IMR-90 (cell line): Measurements from ENCODE around the gene MRM2. TPM values are rescaled to one million over a fixed set of nuclear protein-coding genes. Genes with fewer than 3 reads are reported as not detected.

Source experiments
- ATAC-seq: fragments of 200-7000 bp; cut with Tn5 transposase; 2 replicates; pipeline ENCODE4 v1.9.1; 2020; ENCODE audit warnings: low read depth, mild to moderate bottlenecking, moderate library complexity
- BruUV-seq: library from RNA; stranded (reverse); fragments of 400-500 nt; replicated peaks from 2 replicates; lab custom pipeline; 2021; lab: Mats Ljungman, UMichigan
- CTCF ChIA-PET: fragments of 300-600 bp; formaldehyde crosslinking; extraction: SDS; loops from one replicate; lab custom pipeline; 2021; ENCODE audit warnings: antibody characterized with exemption; lab: Yijun Ruan, JAX
- POLR2A ChIA-PET: fragments of 300-600 bp; sonication (Branson Sonifier 250); formaldehyde crosslinking; loops from one replicate; lab custom pipeline; 2022; ENCODE audit warnings: antibody characterized with exemption; ENCODE audit not compliant: unreplicated experiment; lab: Charles Lee
- DNase-seq: peaks from one replicate; pipeline ENCODE4 v3.0.0; 2013
- H2AFZ ChIP-seq: replicated peaks from 2 replicates; pipeline ENCODE3; 2013; ENCODE audit warnings: low read length, mild to moderate bottlenecking; ENCODE audit not compliant: poor library complexity
- H2AK5ac ChIP-seq: 2 replicates; pipeline ENCODE4 v1.6.1; 2013; ENCODE audit warnings: low read depth, low read length, inconsistent platforms
- H2AK9ac ChIP-seq: replicated peaks from 2 replicates; pipeline ENCODE3; 2013; ENCODE audit warnings: mild to moderate bottlenecking, low read depth, low read length, moderate library complexity; ENCODE audit not compliant: poor library complexity
- H2BK120ac ChIP-seq: 2 replicates; pipeline ENCODE4 v1.6.1; 2013; ENCODE audit warnings: low read depth, low read length, inconsistent platforms
- H2BK15ac ChIP-seq: 3 replicates; pipeline ENCODE4 v1.6.1; 2013; ENCODE audit warnings: low read depth, low read length, inconsistent platforms
- H2BK20ac ChIP-seq: 2 replicates; pipeline ENCODE4 v1.6.1; 2013; ENCODE audit warnings: low read depth, mild to moderate bottlenecking, inconsistent platforms, low read length, moderate library complexity
- H2BK5ac ChIP-seq: 2 replicates; pipeline ENCODE4 v1.6.1; 2013; ENCODE audit warnings: mild to moderate bottlenecking, low read depth, low read length, inconsistent platforms; ENCODE audit not compliant: poor library complexity, severe bottlenecking
- H3K14ac ChIP-seq: replicated peaks from 2 replicates; pipeline ENCODE4 v1.6.1; 2013; ENCODE audit warnings: low read depth, low read length, inconsistent platforms
- H3K18ac ChIP-seq: 2 replicates; pipeline ENCODE4 v1.6.1; 2013; ENCODE audit warnings: low read depth, low read length, control low read depth
- H3K23ac ChIP-seq: 2 replicates; pipeline ENCODE4 v1.6.1; 2013; ENCODE audit warnings: low read depth, low read length, inconsistent platforms
- H3K27ac ChIP-seq: 2 replicates; pipeline ENCODE4 v1.5.1; 2013; ENCODE audit warnings: mild to moderate bottlenecking, control low read depth, low read length; ENCODE audit not compliant: insufficient read depth
- H3K27me3 ChIP-seq: 2 replicates; pipeline ENCODE4 v1.6.1; 2013; ENCODE audit warnings: low read length; ENCODE audit not compliant: control insufficient read depth, insufficient read depth
- H3K36me3 ChIP-seq: 2 replicates; pipeline ENCODE4 v1.6.1; 2013; ENCODE audit warnings: low read length, mixed read lengths; ENCODE audit not compliant: control insufficient read depth, insufficient read depth
- H3K4ac ChIP-seq: 2 replicates; pipeline ENCODE4 v1.6.1; 2013; ENCODE audit warnings: low read depth, low read length, inconsistent platforms
- H3K4me1 ChIP-seq: 2 replicates; pipeline ENCODE4 v1.6.1; 2013; ENCODE audit warnings: low read length, mixed read lengths; ENCODE audit not compliant: control insufficient read depth, insufficient read depth
- H3K4me2 ChIP-seq: 2 replicates; pipeline ENCODE4 v1.6.1; 2013; ENCODE audit warnings: low read depth, mild to moderate bottlenecking, control low read depth, low read length, moderate library complexity
- H3K4me3 ChIP-seq: 2 replicates; pipeline ENCODE4 v1.5.1; 2013; ENCODE audit warnings: low read depth, mild to moderate bottlenecking, control low read depth, low read length, moderate library complexity; ENCODE audit not compliant: insufficient read depth
- H3K56ac ChIP-seq: 2 replicates; pipeline ENCODE4 v1.6.1; 2013; ENCODE audit warnings: low read length, inconsistent platforms; ENCODE audit not compliant: insufficient read depth; ENCODE audit errors: extremely low read depth
- H3K79me1 ChIP-seq, 2 experiments: 2 replicates each; pipeline ENCODE4 v1.6.1; 2013; ENCODE audit warnings: low read length in 2 of 2, inconsistent platforms in 1 of 2, low read depth in 1 of 2
- H3K9ac ChIP-seq: 2 replicates; pipeline ENCODE4 v1.6.1; 2013; ENCODE audit warnings: low read depth, low read length, control low read depth
- H3K9me1 ChIP-seq: 2 replicates; pipeline ENCODE4 v1.6.1; 2013; ENCODE audit warnings: low read length, inconsistent platforms; ENCODE audit not compliant: insufficient read depth
- H3K9me3 ChIP-seq: 2 replicates; pipeline ENCODE4 v1.6.1; 2013; ENCODE audit warnings: low read length; ENCODE audit not compliant: control insufficient read depth, insufficient read depth
- H4K20me1 ChIP-seq: 2 replicates; pipeline ENCODE4 v1.6.1; 2013; ENCODE audit warnings: low read length, inconsistent platforms; ENCODE audit not compliant: insufficient read depth
- H4K5ac ChIP-seq: 2 replicates; pipeline ENCODE4 v1.6.1; 2013; ENCODE audit warnings: mild to moderate bottlenecking, low read depth, low read length, control low read depth
- H4K8ac ChIP-seq, 2 experiments: 2 replicates each; pipeline ENCODE4 v1.6.1; 2013; ENCODE audit warnings: low read depth in 2 of 2, low read length in 2 of 2, control low read depth in 1 of 2, inconsistent platforms in 1 of 2
- H4K91ac ChIP-seq: 2 replicates; pipeline ENCODE4 v1.6.1; 2013; ENCODE audit warnings: low read depth, low read length, inconsistent platforms; ENCODE audit not compliant: insufficient read depth
- BHLHE40 ChIP-seq: fragments of 150-350 bp; IDR thresholded peaks from 2 replicates; pipeline ENCODE4 v1.6.1; 2016; ENCODE audit warnings: mild to moderate bottlenecking, low read depth, low read length
- NFE2L2 ChIP-seq: fragments of 150-350 bp; IDR thresholded peaks from 2 replicates; pipeline ENCODE4 v1.6.1; 2016; ENCODE audit warnings: low read depth, mild to moderate bottlenecking, low read length
- RAD21 ChIP-seq: IDR thresholded peaks from 2 replicates; pipeline ENCODE4 v1.6.1; 2012; ENCODE audit warnings: low read length, improper control_type of control experiment
- WGBS, 2 experiments: methylation state at CpG; one replicate each; pipeline versions ENCODE4 v1.1.5 to v1.1.7; 2013; ENCODE audit warnings: missing lambda C conversion rate in 2 of 2; ENCODE audit not compliant: insufficient read length in 1 of 2; ENCODE audit errors: extremely low coverage in 2 of 2; 5-methylcytosine and 5-hydroxymethylcytosine counted together
- dilution Hi-C: fragments of 300-500 bp; cut with HindIII; formaldehyde crosslinking; loops from one replicate; pipeline ENCODE4 v1.14.3; 2018; ENCODE audit warnings: low sequenced_read_pairs; ENCODE audit not compliant: unreplicated experiment
- in situ Hi-C: fragments of 300-500 bp; cut with MboI; formaldehyde crosslinking; loops from 3 replicates; pipeline ENCODE4 v1.14.3; 2019; ENCODE audit warnings: low sequenced_read_pairs, inconsistent platforms, mixed read lengths
- intact Hi-C: fragments of 100-400 bp; cut with micrococcal nuclease; formaldehyde crosslinking; loops from 2 replicates; pipeline ENCODE4 v1.10.0; 2022
- polyA plus RNA-seq, 3 experiments: library from polyadenylated mRNA; depleted of rRNA; stranded (reverse); fragments of >200 nt; gene quantifications; 2 replicates each; pipeline ENCODE4 v1.2.3, GENCODE V29; 2012; ENCODE audit warnings: low replicate concordance in 1 of 3
- total RNA-seq: library from RNA; depleted of rRNA; stranded (reverse); fragments of >200 nt; gene quantifications from 2 replicates; pipeline ENCODE4 v1.2.3, GENCODE V29; 2012
- TF ChIP-seq, protein P1 (sequence below): fragments of 150-350 bp; IDR thresholded peaks from 2 replicates; pipeline ENCODE4 v1.6.1; 2016; ENCODE audit warnings: low read depth, mild to moderate bottlenecking, low read length, moderate library complexity, borderline replicate concordance

Gene MRM2
- total and polyA plus RNA-seq, 2 of the 4 experiments (the other 2 are of a cell fraction) = 19.1 to 23.8 TPM

- dilution Hi-C loops = no loop called here
Measured at GRCh38 chr7:2215851-2216250, 26.2 kb downstream of the MRM2 start.

More at GRCh38 chr7:2215851-2216250, 26.2 kb downstream of the MRM2 start:
- TF ChIP-seq NFE2L2 (no peak), BHLHE40 (no peak), RAD21 (no peak)
- TF ChIP-seq, protein P1, sequence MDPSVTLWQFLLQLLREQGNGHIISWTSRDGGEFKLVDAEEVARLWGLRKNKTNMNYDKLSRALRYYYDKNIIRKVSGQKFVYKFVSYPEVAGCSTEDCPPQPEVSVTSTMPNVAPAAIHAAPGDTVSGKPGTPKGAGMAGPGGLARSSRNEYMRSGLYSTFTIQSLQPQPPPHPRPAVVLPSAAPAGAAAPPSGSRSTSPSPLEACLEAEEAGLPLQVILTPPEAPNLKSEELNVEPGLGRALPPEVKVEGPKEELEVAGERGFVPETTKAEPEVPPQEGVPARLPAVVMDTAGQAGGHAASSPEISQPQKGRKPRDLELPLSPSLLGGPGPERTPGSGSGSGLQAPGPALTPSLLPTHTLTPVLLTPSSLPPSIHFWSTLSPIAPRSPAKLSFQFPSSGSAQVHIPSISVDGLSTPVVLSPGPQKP = no peak
- in situ Hi-C loops (loop anchor here (10.0 kb wide), 1 partner anchor 561 kb away; no protein-coding TSS in a partner anchor), intact Hi-C loops (no loop called here)
- Histone ChIP-seq H2BK15ac (no peak overlapping the region), H4K8ac (no peak overlapping the region), H2BK120ac (no peak overlapping the region), H2BK20ac (no peak overlapping the region), H4K20me1 (peaks cover 3% of the 10 kb centered on the region), H3K4me1 (no peaks in the 10 kb centered on the region), H2AK9ac (no peak overlapping the region), H3K14ac (no peak overlapping the region), H4K5ac (no peak overlapping the region), H3K18ac (no peak overlapping the region), H2BK5ac (no peak overlapping the region), H2AFZ (no peak overlapping the region), H3K9ac (no peak overlapping the region), H3K79me1 (peaks cover 0 to 6% of the 10 kb centered on the region in 2 experiments; a peak in 1 of 4 replicates), H3K23ac (no peak overlapping the region), H3K9me1 (peaks cover 4% of the 10 kb centered on the region; the same call in 1 of the 2 replicates), H3K27ac (no peak overlapping the region), H4K91ac (no peak overlapping the region), H3K4me3 (no peak overlapping the region), H3K36me3 (peaks cover 66% of the 10 kb centered on the region), H2AK5ac (no peak overlapping the region), H3K4me2 (no peak overlapping the region), H3K9me3 (no peaks in the 10 kb centered on the region), H3K56ac (no peak overlapping the region), H3K27me3 (no peaks in the 10 kb centered on the region), H3K4ac (no peak overlapping the region)
- ATAC-seq = no peak
- BruUV-seq = no TSS peak
- 90% methylated on average over 2 of the region's 17 CpGs; no CpG with 5 or more reads in 1 of the 2 experiments for WGBS, 2 experiments
- ChIA-PET POLR2A (no interaction called here), CTCF (no interaction called here)
- DNase-seq = no peak
